HG03457 (cell line): ENCODE results near the gene FBLN1.
"Not testable (repeated sequence)": the region's sequence is repeated elsewhere in the genome, so short reads cannot be mapped to it uniquely, and the experiment has no call there.

Experiments used
- ATAC-seq: cut with Tn5 transposase; IDR thresholded peaks from one replicate; pipeline ENCODE4 v1.9.1; 2021; ENCODE audit warnings: moderate number of reproducible peaks; ENCODE audit not compliant: unreplicated experiment

Gene FBLN1

GRCh38 chr22:45546333-45547015 lies 43.8 kb downstream of the FBLN1 start:
- ATAC-seq: no peak

GRCh38 chr22:45547016-45547345 lies 44.3 kb downstream of the FBLN1 start:
- no peak for ATAC-seq

- no peak for ATAC-seq
These were observed 45.0 kb downstream of the FBLN1 start for GRCh38 chr22:45547731-45548130.

GRCh38 chr22:45548247-45548840 lies 45.7 kb downstream of the FBLN1 start:
- ATAC-seq: no peak

GRCh38 chr22:45548991-45549761 lies 46.5 kb downstream of the FBLN1 start:
- ATAC-seq: no peak

GRCh38 chr22:45549762-45550378 lies 47.2 kb downstream of the FBLN1 start:
- ATAC-seq: no peak

- no peak for ATAC-seq
These were observed 47.7 kb downstream of the FBLN1 start for GRCh38 chr22:45550416-45550815.

GRCh38 chr22:45550891-45551290 lies 48.2 kb downstream of the FBLN1 start:
- ATAC-seq: no peak

- ATAC-seq: no peak
These were observed 48.8 kb downstream of the FBLN1 start for GRCh38 chr22:45551310-45552016.

- no peak for ATAC-seq
These were observed 49.3 kb downstream of the FBLN1 start for GRCh38 chr22:45552017-45552411.

- ATAC-seq: no peak
These were observed 50.1 kb downstream of the FBLN1 start for GRCh38 chr22:45552580-45553350.

GRCh38 chr22:45553351-45554039 lies 50.8 kb downstream of the FBLN1 start:
- ATAC-seq: no peak

GRCh38 chr22:45554040-45554406 lies 51.3 kb downstream of the FBLN1 start:
- no peak for ATAC-seq

- ATAC-seq: no peak
These were observed 52.2 kb downstream of the FBLN1 start for GRCh38 chr22:45554861-45555260.

- not testable (repeated sequence) for ATAC-seq
These were observed 55.2 kb downstream of the FBLN1 start for GRCh38 chr22:45557926-45558325.

- not testable (repeated sequence) for ATAC-seq
These were observed 57.4 kb downstream of the FBLN1 start for GRCh38 chr22:45560092-45560491.

GRCh38 chr22:45560761-45561160 lies 58.1 kb downstream of the FBLN1 start:
- ATAC-seq: not testable (repeated sequence)

- ATAC-seq: no peak
These were observed 59.4 kb downstream of the FBLN1 start for GRCh38 chr22:45562102-45562501.

GRCh38 chr22:45562537-45563361 lies 60.1 kb downstream of the FBLN1 start:
- ATAC-seq: no peak
